PFSK-1 (cell line): Measurements from ENCODE around the gene CDC123.

Source experiments
- FOXP2 ChIP-seq: optimal IDR thresholded peaks from 2 replicates; pipeline ENCODE3; 2011; ENCODE audit warnings: borderline replicate concordance, control low read depth, inconsistent platforms; ENCODE audit not compliant: insufficient read depth; ENCODE audit errors: extremely low read length, extremely low read depth
- POLR2AphosphoS5 ChIP-seq: IDR thresholded peaks from 2 replicates; pipeline ENCODE4 v1.6.1; 2012; ENCODE audit warnings: low read depth, mild to moderate bottlenecking, control low read depth, low read length, moderate library complexity
- SIN3A ChIP-seq: IDR thresholded peaks from 2 replicates; pipeline ENCODE4 v1.6.1; 2012; ENCODE audit warnings: mild to moderate bottlenecking, low read length, moderate library complexity, borderline replicate concordance; ENCODE audit not compliant: insufficient read depth
- TAF1 ChIP-seq: IDR thresholded peaks from 2 replicates; pipeline ENCODE4 v1.6.1; 2012; ENCODE audit warnings: low read length, control low read depth, borderline replicate concordance; ENCODE audit not compliant: insufficient read depth
- TF ChIP-seq, protein P1 (sequence below), 2 experiments: IDR thresholded peaks; 2 replicates each; pipeline versions ENCODE4 v1.6.1 to v1.8.0; 2011 to 2012; ENCODE audit warnings: low read depth in 2 of 2, low read length in 2 of 2, control low read depth in 1 of 2, inconsistent platforms in 1 of 2, mild to moderate bottlenecking in 1 of 2, moderate library complexity in 1 of 2; ENCODE audit not compliant: insufficient read depth in 1 of 2

CDC123 gene

DNA sequence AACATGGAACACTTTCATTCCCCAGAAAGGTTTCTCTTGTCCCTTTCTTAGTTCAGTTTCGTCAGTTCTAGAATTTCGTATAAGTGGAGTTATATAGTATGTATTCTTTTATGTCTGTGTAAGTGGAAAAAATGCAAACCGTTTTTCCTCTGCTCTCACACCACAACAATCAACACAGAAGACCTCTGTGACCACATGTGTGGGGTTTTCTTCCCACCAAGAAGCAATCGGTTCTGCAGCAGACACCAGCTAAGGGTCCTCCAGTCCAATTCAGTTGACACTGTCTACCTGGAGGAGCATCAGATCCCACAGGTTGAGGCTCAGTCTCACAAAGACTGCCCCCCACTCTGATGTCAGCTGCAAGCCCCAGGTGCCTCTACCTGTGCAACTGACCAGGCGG lies 6.2 kb downstream of the CDC123 start:
- TF ChIP-seq POLR2AphosphoS5 (no peak), SIN3A (no peak), FOXP2 (no peak), TAF1 (no peak)
- TF ChIP-seq, protein P1, sequence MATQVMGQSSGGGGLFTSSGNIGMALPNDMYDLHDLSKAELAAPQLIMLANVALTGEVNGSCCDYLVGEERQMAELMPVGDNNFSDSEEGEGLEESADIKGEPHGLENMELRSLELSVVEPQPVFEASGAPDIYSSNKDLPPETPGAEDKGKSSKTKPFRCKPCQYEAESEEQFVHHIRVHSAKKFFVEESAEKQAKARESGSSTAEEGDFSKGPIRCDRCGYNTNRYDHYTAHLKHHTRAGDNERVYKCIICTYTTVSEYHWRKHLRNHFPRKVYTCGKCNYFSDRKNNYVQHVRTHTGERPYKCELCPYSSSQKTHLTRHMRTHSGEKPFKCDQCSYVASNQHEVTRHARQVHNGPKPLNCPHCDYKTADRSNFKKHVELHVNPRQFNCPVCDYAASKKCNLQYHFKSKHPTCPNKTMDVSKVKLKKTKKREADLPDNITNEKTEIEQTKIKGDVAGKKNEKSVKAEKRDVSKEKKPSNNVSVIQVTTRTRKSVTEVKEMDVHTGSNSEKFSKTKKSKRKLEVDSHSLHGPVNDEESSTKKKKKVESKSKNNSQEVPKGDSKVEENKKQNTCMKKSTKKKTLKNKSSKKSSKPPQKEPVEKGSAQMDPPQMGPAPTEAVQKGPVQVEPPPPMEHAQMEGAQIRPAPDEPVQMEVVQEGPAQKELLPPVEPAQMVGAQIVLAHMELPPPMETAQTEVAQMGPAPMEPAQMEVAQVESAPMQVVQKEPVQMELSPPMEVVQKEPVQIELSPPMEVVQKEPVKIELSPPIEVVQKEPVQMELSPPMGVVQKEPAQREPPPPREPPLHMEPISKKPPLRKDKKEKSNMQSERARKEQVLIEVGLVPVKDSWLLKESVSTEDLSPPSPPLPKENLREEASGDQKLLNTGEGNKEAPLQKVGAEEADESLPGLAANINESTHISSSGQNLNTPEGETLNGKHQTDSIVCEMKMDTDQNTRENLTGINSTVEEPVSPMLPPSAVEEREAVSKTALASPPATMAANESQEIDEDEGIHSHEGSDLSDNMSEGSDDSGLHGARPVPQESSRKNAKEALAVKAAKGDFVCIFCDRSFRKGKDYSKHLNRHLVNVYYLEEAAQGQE (IDR thresholded peaks at IDR 0.05; ENCODE audit: insufficient read depth in 1 of 2, low read depth in 2 of 2, low read length in 2 of 2) = no peak

DNA sequence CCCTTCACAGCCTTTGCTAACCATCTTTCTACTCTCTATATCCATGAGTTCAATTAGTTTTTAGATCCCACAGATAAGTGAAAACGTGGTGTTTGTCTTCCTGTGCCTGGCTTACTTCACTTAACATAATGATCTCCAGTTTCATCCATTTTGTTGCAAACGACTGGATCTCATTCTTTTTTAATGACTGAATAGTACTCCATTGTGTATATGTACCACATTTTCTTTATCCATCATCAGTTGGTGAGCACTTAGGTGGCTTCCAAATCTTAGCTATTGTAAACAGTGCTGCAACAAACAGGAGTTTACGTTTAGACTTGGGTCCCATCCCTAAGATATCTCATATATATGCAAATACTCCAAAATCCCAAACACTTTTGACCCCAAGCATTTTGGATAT lies 9.1 kb downstream of the CDC123 start:
- TF ChIP-seq SIN3A (no peak), FOXP2 (no peak), TAF1 (no peak), POLR2AphosphoS5 (no peak)
- TF ChIP-seq, protein P1 (IDR thresholded peaks at IDR 0.05; ENCODE audit: insufficient read depth in 1 of 2, low read depth in 2 of 2, low read length in 2 of 2) = no peak

DNA sequence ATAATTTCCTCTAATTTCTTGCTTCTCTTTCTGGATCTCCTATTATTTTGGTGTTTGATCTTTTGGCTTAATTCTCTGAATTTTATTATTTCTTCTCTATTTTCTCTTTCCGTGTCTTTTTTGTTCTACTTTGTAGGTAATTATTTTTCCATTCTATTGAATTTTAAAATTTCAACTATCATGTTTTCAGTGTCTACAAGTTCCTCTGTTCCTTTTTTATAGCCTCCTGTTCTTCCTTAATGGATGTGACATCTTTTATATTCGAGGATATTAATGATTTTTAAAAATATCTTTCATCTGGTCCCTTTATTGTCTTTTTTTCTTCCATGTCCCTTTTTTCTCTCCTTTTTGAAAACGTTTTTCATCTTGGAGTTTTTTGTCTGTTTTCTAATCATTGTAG lies 11.1 kb downstream of the CDC123 start:
- TF ChIP-seq POLR2AphosphoS5 (no peak), SIN3A (no peak), TAF1 (no peak), FOXP2 (no peak)
- TF ChIP-seq, protein P1 (IDR thresholded peaks at IDR 0.05; ENCODE audit: insufficient read depth in 1 of 2, low read depth in 2 of 2, low read length in 2 of 2) = no peak

DNA sequence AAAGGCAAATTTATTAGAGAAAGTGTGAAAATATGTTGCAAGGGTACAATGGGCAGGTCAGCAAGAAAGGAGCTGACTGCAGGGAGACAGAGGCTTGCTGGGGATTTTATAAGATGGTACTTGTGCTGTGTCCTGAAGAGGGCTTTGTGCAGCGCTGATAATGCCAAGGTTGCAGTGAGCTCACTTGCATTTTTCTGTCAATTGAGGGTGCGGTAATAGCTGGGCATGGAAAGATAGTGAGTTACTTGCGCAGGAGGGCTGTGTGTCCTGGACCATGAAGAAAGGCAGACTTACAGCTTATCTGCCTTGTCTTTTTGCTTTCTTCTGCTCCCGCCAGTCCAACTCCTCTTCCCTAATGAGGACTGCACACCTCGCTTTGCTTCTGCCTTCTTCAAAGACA lies 12.5 kb downstream of the CDC123 start:
- no peak for TF ChIP-seq FOXP2
- no peak for TF ChIP-seq SIN3A
- TF ChIP-seq, protein P1 (IDR thresholded peaks at IDR 0.05; ENCODE audit: insufficient read depth in 1 of 2, low read depth in 2 of 2, low read length in 2 of 2) = no peak

DNA sequence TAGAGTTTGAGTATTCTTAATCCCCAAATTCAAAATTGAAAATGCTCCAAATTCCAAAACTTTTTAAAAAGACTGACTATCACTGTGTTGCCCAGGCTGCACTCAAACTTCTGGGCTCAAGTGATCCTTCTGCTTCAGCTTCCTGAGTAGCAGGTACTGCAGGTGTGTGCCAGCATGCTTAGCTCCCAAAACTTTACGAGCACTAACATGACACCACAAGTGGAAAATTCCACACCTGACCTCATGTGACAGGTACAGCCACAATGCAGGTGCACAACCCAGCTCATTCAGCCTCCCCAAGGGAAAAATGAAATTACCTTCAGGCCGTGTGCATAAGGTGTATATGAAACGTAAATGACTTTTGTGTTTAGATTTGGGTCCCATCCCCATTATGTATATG lies 16.5 kb downstream of the CDC123 start:
- TF ChIP-seq POLR2AphosphoS5 = no peak
- no peak for TF ChIP-seq SIN3A
- no peak for TF ChIP-seq FOXP2
- TF ChIP-seq, protein P1 (IDR thresholded peaks at IDR 0.05; ENCODE audit: insufficient read depth in 1 of 2, low read depth in 2 of 2, low read length in 2 of 2) = no peak
- TF ChIP-seq TAF1 = no peak
